HEK293T (cell line): ENCODE results near the gene C7.

Experiments
- ARNT ChIP-seq: fragments of 450-650 bp; IDR thresholded peaks from 2 replicates; pipeline ENCODE4 v1.6.1; 2017; ENCODE audit warnings: mild to moderate bottlenecking
- BHLHE40 ChIP-seq: fragments of 450-650 bp; IDR thresholded peaks from 2 replicates; pipeline ENCODE4 v1.6.1; 2016; ENCODE audit warnings: mild to moderate bottlenecking, moderate library complexity, borderline replicate concordance
- CTBP1 ChIP-seq: fragments of 450-650 bp; IDR thresholded peaks from 2 replicates; pipeline ENCODE4 v1.6.1; 2016; ENCODE audit warnings: borderline replicate concordance
- FOXA1 ChIP-seq: fragments of 450-650 bp; IDR thresholded peaks from 2 replicates; pipeline ENCODE4 v1.6.1; 2016; ENCODE audit warnings: mild to moderate bottlenecking
- FOXK2 ChIP-seq: fragments of 450-650 bp; IDR thresholded peaks from 2 replicates; pipeline ENCODE4 v1.6.1; 2016; ENCODE audit warnings: mild to moderate bottlenecking
- FOXM1 ChIP-seq: fragments of 450-650 bp; IDR thresholded peaks from 2 replicates; pipeline ENCODE4 v1.6.1; 2017; ENCODE audit warnings: mild to moderate bottlenecking, borderline replicate concordance
- HDGF ChIP-seq: fragments of 450-650 bp; IDR thresholded peaks from 2 replicates; pipeline ENCODE4 v1.6.1; 2017; ENCODE audit warnings: antibody characterized with exemption, borderline replicate concordance
- SUZ12 ChIP-seq: fragments of 450-650 bp; IDR thresholded peaks from 2 replicates; pipeline ENCODE4 v1.6.1; 2016; ENCODE audit warnings: mild to moderate bottlenecking
- TARDBP ChIP-seq: fragments of 450-650 bp; IDR thresholded peaks from 2 replicates; pipeline ENCODE4 v1.6.1; 2016

- TF ChIP-seq SUZ12 = no peak
- TF ChIP-seq ARNT = no peak
- no peak for TF ChIP-seq BHLHE40
- no peak for TF ChIP-seq FOXK2
- no peak for TF ChIP-seq TARDBP
- no peak for TF ChIP-seq HDGF
- no peak for TF ChIP-seq FOXA1
- no peak for TF ChIP-seq FOXM1
- TF ChIP-seq CTBP1 = no peak
Observed at GRCh38 chr5:40995801-40996586, 86.7 kb downstream of the C7 start.
